Activated CD8-positive, alpha-beta memory T cell treated with anti-CD3 and anti-CD28 coated beads for 4 hours (primary cell): ENCODE results near the gene DEDD.

Experiments used
- DNase-seq, 2 donors: peaks; one replicate each; pipeline ENCODE4 v3.0.0-alpha.2; 2020; ENCODE audit warnings: low read depth in 2 of 2

Gene DEDD, protein sequence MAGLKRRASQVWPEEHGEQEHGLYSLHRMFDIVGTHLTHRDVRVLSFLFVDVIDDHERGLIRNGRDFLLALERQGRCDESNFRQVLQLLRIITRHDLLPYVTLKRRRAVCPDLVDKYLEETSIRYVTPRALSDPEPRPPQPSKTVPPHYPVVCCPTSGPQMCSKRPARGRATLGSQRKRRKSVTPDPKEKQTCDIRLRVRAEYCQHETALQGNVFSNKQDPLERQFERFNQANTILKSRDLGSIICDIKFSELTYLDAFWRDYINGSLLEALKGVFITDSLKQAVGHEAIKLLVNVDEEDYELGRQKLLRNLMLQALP

GRCh38 chr1:161132410-161133219 lies at the start of gene DEDD:
Gene DEDD, minus strand, starts transcription at chr1:161132667. Its CDS starts 8,205 bp downstream, at chr1:161124462.
- DNase-seq: peak; percentile 73 to 87

DNA sequence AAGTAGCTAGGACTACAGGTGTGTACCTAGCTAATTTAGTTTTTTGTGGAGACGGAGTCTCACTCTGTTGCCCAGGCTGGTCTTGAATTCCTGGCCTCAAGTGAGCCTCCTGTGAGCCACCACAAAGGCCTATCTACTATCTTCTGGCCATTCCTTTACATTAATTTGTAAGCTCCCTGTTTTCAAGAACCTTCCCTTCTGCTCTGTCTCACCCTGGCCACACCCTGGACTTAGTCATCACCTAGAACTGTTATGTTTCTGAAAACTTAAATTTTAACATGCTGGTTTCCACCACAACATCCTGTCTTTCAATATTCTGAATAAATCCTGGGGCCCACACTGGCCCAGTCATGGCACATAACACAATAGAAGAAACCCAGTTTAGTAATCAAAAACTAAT lies 49.7 kb upstream of the DEDD start:
- DNase-seq: peak; percentile 27 to 42

DNA sequence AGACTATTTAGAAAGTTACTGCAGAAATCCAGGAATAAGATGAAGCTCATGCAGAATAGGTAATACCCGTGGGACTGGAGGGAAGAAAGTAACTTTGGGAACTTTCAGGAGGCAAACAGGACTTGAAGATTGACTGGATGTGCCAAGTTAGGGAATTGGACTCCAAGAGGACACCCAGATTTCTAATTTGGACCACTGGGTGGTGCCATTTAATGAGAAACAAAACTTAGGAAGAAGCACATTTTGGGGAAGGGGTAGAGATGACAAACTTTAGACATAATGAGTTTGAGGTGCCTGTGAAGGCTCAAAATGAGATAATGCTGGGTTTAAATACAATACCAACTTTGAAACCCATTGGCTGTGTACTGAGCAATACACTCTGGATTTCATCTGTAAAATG lies 48.2 kb upstream of the DEDD start:
- no peak for DNase-seq

GRCh38 chr1:161179698-161180097 lies 47.2 kb upstream of the DEDD start:
- DNase-seq: no peak

DNA sequence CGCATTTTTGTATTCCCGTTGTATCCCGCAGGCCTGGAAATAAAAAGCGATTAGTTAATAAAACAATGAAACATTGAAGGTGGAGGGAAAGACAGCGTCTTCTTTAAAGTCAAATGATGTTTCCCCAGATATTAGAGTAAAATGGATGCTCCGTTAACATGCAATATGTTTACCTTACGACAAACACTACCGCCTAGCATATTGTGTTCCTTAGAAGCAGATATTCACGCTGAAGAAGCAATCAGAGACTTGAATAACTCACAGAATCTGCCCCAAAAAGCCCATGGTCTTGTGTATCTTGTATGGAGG lies 45.4 kb upstream of the DEDD start:
- no peak for DNase-seq

GRCh38 chr1:161177112-161177935 lies 44.9 kb upstream of the DEDD start, which contains the start of gene B4GALT3:
Gene B4GALT3, minus strand, starts transcription at chr1:161177507. Its CDS starts 1,447 bp downstream, at chr1:161176060.
- peak; percentile 88 for DNase-seq

- no peak for DNase-seq
These were observed 44.1 kb upstream of the DEDD start for GRCh38 chr1:161176468-161177111.

DNA sequence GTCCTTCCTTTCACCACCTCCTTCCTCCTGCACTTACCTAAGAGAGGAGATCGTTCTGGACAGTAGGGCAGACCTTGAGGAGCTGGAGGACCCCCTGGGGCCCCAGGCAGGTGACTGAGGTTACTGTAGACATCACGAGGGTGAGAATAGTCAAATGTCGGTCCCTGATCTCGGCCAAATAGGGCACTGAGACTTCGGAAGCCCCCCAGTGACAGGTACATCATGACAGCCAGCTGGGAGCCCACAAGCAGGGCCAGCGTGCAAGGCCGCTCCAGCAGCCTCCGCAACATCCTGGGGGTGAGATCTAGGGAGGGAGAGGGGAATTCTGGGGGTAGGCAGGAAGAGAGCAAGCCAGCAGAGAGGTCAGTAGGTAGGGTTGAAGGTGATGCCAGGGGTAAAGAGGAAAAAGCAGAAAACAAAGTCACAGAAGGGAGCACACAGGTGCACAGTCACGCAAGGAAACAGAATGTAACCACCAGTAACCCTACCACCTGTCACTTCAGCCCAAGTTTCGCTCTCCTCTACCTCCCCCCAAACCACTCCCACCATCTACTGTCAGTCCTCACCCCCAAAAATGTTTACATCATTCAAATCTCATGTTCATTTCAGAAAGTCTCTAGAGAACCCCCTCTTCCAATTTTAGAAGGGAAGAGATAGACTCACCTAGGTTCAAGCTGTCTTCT lies 43.4 kb upstream of the DEDD start:
- no peak for DNase-seq

DNA sequence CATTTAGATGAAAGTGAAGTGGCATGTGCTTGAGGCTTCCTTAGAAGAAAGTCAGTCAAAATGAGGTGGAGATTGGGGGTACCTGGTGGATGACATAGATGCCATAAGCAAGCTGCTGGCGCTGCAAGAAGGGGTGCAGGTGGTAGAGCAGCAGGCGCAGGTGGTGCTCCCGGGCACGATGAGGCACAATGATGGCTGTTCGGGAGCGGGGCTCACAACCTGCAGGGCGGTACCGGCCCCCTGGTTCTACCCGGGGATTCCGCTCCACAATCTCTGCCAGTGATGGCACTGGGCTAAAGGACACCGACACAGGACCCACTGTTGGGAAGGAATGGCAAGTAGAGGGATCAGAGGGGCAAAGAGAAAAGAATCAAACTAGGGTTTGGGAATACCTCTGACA lies 42.4 kb upstream of the DEDD start:
- no peak for DNase-seq

- DNase-seq: no peak
These were observed 41.2 kb upstream of the DEDD start for GRCh38 chr1:161173711-161174110.

DNA sequence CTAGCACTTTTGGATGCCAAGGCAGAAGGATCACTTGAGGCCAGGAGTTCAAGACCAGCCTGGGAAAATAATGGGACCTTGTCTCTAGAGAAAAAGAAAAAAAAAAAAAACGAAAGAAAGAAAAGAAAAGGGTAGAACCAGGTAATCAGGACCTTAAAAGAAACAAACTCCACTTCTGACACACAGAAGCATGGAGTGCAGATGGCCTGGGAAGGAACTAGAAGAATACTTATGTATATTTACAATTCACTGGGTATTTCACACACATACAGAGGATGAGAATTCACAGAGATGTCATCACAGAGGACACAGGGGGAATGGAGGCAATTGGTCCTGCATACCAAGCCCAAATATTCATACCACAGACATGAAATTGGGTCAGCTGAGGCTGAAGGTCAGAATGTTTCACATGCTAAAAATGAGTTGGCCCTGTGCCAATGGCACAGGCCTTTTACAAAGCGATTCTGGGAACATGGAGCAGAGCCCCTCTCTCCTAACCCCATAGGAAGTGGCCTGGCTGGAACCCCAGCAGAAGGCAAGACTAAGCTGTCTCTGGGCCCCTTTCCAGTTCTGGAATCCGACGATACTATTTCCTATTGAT lies 40.4 kb upstream of the DEDD start:
- DNase-seq: no peak

DNA sequence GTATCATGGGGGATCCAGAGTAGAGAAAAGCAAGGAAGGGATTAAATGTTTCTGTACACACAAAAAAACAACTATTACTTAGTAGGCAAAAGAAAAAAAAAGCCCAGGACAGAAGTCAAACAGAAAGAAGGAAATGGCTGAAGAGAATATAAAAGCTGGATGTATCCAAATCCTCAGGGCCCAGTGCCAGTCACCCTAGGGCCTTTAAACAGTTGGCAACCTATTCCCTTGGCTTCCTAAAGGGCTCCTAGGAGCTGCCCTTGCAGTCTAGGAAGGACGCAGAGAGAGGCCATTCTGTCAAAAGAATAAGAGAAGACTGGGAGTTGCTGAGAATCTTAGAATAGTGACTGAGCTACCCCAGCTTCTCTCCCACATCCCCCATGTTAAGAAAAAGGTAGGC lies 39.9 kb upstream of the DEDD start:
- DNase-seq: no peak

GRCh38 chr1:161171696-161172095 lies 39.2 kb upstream of the DEDD start:
- DNase-seq: no peak

GRCh38 chr1:161171191-161171590 lies 38.7 kb upstream of the DEDD start:
- DNase-seq: no peak

DNA sequence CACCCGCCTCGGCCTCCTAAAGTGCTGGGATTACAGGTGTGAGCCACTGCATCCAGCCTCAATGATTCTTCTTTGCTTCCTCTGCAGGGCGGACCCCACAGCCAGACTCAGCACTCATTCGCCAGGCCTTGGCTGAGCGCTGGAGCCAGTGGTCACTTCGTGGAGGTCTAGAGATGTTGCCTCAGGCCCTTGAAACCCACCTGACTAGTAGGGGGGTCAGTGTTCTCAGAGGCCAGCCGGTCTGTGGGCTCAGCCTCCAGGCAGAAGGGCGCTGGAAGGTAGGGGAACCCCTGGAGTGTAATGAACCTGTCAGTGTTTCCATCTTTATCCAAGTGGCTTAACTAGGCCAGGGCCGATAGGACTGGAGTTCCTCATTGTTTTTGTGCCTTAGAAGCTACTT lies 36.4 kb upstream of the DEDD start:
- DNase-seq: no peak

GRCh38 chr1:161166669-161167548 lies 34.4 kb upstream of the DEDD start:
- DNase-seq: no peak

- DNase-seq: peak; percentile 80 to 82
These were observed 33.5 kb upstream of the DEDD start, which contains the start of gene PPOX for GRCh38 chr1:161165742-161166668. Gene PPOX, plus strand, starts transcription at chr1:161166426. Its CDS starts 422 bp downstream, at chr1:161166848.

DNA sequence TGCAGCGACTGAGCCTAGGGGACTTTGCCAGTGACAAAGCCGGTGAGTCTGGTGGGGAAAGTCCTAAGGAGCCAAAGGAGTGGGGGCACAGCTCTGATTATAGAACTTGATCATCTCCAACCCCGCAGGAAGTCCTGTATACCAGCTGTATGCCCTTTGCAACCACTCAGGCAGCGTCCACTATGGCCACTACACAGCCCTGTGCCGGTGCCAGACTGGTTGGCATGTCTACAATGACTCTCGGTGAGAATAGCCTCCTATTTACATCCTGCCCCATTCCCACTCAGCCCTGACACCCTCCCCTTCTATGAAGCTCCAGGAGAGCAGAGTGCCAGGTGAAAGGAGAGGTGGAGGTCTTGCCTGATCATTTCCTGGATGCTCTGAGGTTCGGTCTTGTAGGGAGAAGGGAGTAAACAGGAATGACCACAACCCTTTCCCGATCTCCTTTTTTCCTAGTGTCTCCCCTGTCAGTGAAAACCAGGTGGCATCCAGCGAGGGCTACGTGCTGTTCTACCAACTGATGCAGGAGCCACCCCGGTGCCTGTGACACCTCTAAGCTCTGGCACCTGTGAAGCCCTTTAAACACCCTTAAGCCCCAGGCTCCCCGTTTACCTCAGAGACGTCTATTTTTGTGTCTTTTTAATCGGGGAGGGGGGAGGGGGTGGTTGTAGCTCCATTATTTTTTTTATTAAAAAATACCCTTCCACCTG lies 32.6 kb upstream of the DEDD start:
- no peak for DNase-seq
